HS-27A (cell line): ENCODE measurements around the gene CRHR1.

ENCODE experiments used
- DNase-seq: peaks from one replicate; pipeline ENCODE4 v3.0.0-alpha.2; 2012; ENCODE audit warnings: low read depth, missing footprints

Gene CRHR1

DNA sequence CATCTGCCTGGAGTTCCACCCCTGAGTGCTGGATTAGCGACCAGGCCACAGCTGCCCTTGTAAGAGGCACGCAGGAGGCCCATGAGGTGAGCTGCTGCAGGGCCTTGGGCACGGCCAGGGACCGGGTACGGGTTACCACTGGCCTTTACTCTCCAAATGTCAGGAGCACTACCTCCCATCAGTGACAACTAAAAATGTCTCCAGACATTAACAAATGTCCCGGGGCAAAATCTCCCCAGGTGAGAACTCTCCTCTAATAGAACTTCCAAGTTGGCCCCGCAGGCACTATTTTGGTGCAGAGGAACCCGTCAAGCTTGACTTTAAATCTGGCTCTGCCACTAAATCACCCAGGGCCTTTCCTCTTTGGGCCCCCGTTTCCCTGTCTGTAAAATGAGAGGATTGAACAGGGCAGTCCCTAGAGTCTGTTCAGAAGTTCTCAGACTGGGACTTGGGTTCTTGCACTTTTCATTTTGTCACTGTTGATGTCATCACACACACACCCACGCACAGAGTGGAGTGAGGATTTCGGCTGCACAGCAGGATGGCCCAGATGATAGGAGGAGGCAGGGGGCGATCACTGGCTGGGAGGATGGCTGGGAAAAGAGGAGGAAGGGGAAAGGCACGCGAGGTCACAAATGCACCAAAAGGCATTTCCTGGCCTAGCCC is 85.7 kb downstream of the CRHR1 start:
- DNase-seq: no peak

DNA sequence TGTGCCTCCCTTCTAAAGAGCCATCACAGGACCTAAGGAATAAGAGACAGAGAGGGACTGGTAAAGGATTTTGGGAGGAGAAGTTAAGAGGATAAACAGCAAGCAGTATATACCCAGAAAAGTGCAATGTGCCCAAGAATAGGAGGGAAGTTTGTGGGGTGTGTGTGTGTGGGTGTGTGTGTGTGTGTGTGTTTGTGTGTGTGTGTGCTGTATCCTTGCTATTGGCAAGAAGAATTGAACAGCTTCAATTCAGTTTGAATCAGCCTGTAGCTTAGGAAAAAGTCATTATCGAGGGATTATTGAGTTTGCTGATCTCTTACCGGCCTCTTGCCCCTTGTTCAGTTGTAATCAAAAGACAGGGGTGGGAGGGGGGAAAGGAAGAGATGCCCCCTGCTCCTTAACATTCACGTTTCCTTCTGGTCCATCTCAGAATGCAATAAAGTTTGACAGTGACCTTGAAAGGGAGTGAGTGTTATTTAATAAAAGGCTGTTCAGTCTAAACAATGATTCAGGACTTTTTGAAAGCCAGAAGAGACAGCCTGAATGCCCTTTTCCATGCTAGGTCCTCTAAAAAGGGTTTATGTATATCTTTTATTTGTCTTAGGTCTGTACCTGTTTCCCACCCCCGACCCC is 86.3 kb downstream of the CRHR1 start:
- DNase-seq: no peak

- DNase-seq: no peak
These were observed 87.6 kb downstream of the CRHR1 start for GRCh38 chr17:45871718-45872117.

- no peak for DNase-seq
These were observed 89.6 kb downstream of the CRHR1 start for GRCh38 chr17:45873728-45874127.

DNA sequence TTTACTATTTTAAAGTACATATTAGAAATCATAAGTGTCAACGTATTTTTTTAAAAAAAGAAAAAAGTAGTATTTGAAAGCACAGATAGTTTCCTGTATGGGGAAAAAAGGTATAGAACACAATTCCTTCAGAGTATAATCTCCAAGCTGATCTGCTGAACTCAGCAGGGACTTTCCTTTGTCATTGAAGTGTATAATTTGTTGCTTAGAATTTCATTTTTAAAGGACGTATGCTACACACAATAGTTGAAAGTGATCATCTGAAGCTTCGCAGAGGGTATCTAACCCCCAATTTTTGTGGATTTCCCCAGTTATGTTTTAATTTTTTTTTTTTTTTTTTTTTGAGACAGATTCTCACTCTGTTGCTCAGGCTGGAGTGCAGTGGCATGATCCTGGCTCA is 90.0 kb downstream of the CRHR1 start:
- DNase-seq: no peak

DNA sequence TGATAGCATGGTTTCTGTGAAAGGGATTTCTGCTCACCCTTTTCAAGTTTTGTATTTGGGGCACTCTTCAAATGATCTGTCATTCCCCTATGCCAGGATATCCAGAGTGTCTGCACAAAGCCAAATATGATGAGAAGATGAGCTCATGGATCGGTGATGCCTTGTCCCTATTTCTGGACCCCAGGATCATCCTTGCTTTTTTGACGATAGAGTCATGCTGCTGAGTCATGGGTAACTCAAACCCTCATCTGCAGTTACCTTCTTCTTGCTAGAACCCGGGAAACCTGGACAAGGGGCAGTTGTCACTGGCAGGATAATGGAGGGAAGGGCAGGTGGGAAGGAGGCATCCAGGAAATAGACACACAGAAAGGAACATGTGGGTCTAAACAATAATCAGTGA is 92.4 kb downstream of the CRHR1 start:
- DNase-seq: no peak

DNA sequence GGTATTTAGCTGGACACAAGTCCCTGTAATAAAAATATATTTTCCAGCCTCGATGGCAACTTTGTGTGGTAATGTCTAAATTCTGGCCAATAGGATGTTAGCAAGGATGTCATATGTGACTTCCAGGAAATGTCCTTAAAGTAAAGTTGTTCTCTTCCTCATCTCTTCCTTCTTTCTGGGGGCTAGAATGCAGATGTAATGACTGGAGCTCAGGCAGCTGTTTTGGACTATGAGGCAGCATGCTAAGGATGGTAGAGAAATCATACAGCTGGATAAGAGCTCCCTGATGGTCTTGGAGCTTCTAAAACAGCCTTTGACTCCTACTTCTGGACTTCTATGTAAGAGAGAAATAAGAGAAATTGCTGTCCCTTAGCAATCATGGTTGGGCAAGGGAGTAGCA is 93.3 kb downstream of the CRHR1 start:
- DNase-seq: no peak

DNA sequence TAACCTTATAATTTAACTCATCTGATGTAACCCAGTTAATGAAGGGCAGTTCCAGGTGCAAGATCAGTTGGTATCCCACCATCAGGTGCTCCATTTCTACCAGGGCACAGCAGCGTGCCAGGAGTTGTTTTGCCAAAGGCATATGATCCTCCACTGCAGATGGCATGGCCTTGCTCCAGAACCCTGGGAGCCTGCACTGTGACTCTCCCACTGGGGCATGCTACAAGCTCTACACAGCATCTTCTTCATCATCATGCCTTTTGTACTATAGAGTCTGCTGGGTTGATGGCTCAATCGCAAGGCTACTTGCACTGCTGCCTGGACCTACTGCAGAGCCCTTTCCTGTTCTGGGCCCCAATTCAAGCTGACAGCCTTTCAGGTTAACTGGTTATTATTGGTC is 98.9 kb downstream of the CRHR1 start:
- DNase-seq: no peak
